SK-N-SH treated with all-trans-retinoic acid at 6 μM for 48 hours (cell line): ENCODE results near the gene OXGR1.

Source experiments
- PATZ1 ChIP-seq: fragments of 250-450 bp; sonication (Bioruptor Pico); IDR thresholded peaks from 2 replicates; pipeline ENCODE4 v1.8.0; 2020; ENCODE audit warnings: mild to moderate bottlenecking, moderate library complexity, borderline replicate concordance
- RARB ChIP-seq: fragments of 250-450 bp; sonication (Bioruptor Pico); IDR thresholded peaks from 2 replicates; pipeline ENCODE4 v1.8.0; 2021; ENCODE audit warnings: mild to moderate bottlenecking, moderate library complexity
- SNAI2 ChIP-seq: fragments of 250-450 bp; sonication (Bioruptor Pico); IDR thresholded peaks from 2 replicates; pipeline ENCODE4 v1.5.0; 2020; ENCODE audit warnings: mild to moderate bottlenecking, moderate library complexity
- TOX ChIP-seq: fragments of 250-450 bp; sonication (Bioruptor Pico); IDR thresholded peaks from 2 replicates; pipeline ENCODE4 v1.8.0; 2021; ENCODE audit warnings: mild to moderate bottlenecking, moderate library complexity, borderline replicate concordance

GRCh38 chr13:96935901-96936300 is 58.4 kb downstream of the OXGR1 start:
- TF ChIP-seq TOX (CRISPR knock-in tag) (no peak), RARB (CRISPR knock-in tag) (no peak), PATZ1 (no peak), SNAI2 (CRISPR knock-in tag) (no peak)
